Neuron (in vitro differentiated cells): ENCODE measurements around the gene KRTAP20-3.

Experiments used
- H2AFZ ChIP-seq: one replicate; pipeline ENCODE4 v1.6.1; 2013; ENCODE audit warnings: low read depth, mild to moderate bottlenecking, inconsistent platforms, low read length, moderate library complexity
- H3K27me3 ChIP-seq: one replicate; pipeline ENCODE4 v1.6.1; 2013; ENCODE audit warnings: low read length; ENCODE audit not compliant: insufficient read depth
- H3K36me3 ChIP-seq: one replicate; pipeline ENCODE4 v1.6.1; 2013; ENCODE audit warnings: low read length; ENCODE audit not compliant: insufficient read depth
- H3K4me1 ChIP-seq: one replicate; pipeline ENCODE4 v1.6.1; 2013; ENCODE audit warnings: low read length; ENCODE audit not compliant: insufficient read depth
- H3K4me3 ChIP-seq: 2 replicates; pipeline ENCODE4 v1.5.1; 2013; ENCODE audit warnings: mild to moderate bottlenecking, low read length, moderate library complexity
- H3K9me3 ChIP-seq: one replicate; pipeline ENCODE4 v1.6.1; 2013; ENCODE audit warnings: low read length

Gene KRTAP20-3

GRCh38 chr21:30629200-30629599, 13.5 kb upstream of the KRTAP20-3 start:
- H3K36me3 ChIP-seq = no peaks in the 10 kb centered on the region
- H3K9me3 ChIP-seq = no peaks in the 10 kb centered on the region
- no peak overlapping the region for H2AFZ ChIP-seq

GRCh38 chr21:30634906-30635305, 7.8 kb upstream of the KRTAP20-3 start, which contains the start of gene KRTAP20-2:
Gene KRTAP20-2, plus strand, starts transcription at chr21:30635206. Its CDS starts 58 bp downstream, at chr21:30635264.
- Histone ChIP-seq H3K4me3 (no peak within 1 kb of the TSS), H2AFZ (no peak within 1 kb of the TSS), H3K4me1 (no peaks in the 10 kb centered on the region), H3K9me3 (no peaks in the 10 kb centered on the region), H3K36me3 (no peaks in the 10 kb centered on the region), H3K27me3 (no peaks in the 10 kb centered on the region)

More at GRCh38 chr21:30629200-30629599, 13.5 kb upstream of the KRTAP20-3 start:
- Histone ChIP-seq H3K4me1 (no peaks in the 10 kb centered on the region), H3K27me3 (no peaks in the 10 kb centered on the region), H3K4me3 (no peak overlapping the region)

DNA sequence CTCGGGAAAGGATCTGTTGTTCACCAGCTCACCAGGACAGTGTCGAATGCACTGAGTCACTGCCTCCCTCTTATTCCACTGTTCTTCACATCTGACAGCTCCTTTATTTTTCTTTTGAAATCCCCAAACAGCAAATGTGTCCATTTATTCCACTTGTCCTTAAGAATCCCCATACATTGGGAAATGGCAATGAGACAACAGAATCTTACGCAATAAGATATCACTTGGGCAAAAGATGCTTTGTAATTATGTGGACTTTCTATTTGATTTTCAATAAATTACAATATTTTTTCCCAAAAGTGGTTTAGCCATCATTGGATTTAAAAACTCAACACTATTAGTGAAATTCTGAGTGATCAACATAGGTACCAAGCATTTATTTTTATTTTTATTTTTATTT, 4.0 kb upstream of the KRTAP20-3 start:
- H3K4me3 ChIP-seq = no peak overlapping the region
- H2AFZ ChIP-seq = no peak overlapping the region
- no peaks in the 10 kb centered on the region for H3K36me3 ChIP-seq
- H3K9me3 ChIP-seq = no peaks in the 10 kb centered on the region
- H3K4me1 ChIP-seq = no peaks in the 10 kb centered on the region
- H3K27me3 ChIP-seq = no peaks in the 10 kb centered on the region

- H3K9me3 ChIP-seq = no peaks in the 10 kb centered on the region
- no peaks in the 10 kb centered on the region for H3K36me3 ChIP-seq
- H3K4me3 ChIP-seq = no peak overlapping the region
- H3K4me1 ChIP-seq = no peaks in the 10 kb centered on the region
- no peaks in the 10 kb centered on the region for H3K27me3 ChIP-seq
- H2AFZ ChIP-seq = no peak overlapping the region
These were observed 4.3 kb downstream of the KRTAP20-3 start for GRCh38 chr21:30646904-30647414.

- Histone ChIP-seq H3K4me1 (no peaks in the 10 kb centered on the region), H3K4me3 (no peak overlapping the region), H2AFZ (no peak overlapping the region), H3K9me3 (no peaks in the 10 kb centered on the region), H3K36me3 (no peaks in the 10 kb centered on the region), H3K27me3 (no peaks in the 10 kb centered on the region)
These were observed 10.2 kb downstream of the KRTAP20-3 start for GRCh38 chr21:30652891-30653290.

DNA sequence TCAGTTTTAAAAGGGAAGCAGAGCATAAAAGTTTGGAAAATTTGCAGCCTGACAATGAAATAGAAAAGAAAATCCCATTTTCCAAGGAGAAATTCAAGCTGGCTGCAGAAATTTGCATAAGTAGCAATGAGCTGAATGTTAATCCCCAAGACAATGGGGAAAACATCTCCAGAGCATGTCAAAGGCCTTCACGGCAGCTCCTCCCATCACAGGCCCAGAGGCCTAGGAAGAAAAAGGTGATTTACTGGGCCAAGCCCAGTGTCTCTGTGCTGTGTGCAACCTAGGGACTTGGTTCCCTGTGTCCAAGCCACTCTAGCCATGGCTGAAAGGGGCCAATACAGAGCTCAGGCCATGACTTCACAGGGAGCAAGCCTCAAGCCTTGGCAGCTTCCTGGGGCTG, 26.1 kb downstream of the KRTAP20-3 start:
- Histone ChIP-seq H3K9me3 (no peaks in the 10 kb centered on the region), H3K4me1 (no peaks in the 10 kb centered on the region), H3K4me3 (no peak overlapping the region), H3K36me3 (no peaks in the 10 kb centered on the region), H3K27me3 (no peaks in the 10 kb centered on the region), H2AFZ (no peak overlapping the region)

DNA sequence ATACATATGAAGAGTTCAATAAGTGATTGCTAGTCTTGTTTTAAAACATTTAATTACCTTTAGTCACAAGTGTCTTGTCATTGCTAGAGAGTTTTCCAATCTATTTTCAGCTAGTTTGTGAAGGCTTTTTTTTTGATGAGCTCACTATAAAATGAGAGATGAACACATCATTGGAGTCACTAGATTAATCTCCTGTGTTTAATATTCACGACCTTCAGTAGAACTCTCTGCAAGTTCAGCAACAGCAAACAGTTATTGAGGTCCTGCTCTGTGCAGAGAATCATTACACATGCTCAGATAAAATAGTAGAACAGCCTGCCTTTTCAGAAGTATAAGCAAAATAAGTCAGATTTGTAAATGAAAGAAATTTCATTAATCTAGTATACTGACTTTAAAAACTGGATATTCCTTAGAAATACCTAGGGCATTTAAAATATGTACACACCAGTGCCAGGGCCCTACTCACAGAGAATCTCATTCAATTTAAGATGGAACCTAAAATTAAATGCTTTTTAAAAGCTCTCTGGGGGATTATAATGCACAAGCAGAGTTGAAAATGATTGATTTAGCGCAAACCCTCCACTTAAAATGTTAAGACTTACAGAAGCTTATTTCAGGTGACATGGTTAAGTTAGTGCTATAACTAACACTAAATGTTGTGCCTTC, 30.5 kb downstream of the KRTAP20-3 start:
- H2AFZ ChIP-seq = no peak overlapping the region
- H3K27me3 ChIP-seq = no peaks in the 10 kb centered on the region
- H3K4me3 ChIP-seq = no peak overlapping the region
- H3K9me3 ChIP-seq = no peaks in the 10 kb centered on the region
- H3K36me3 ChIP-seq = no peaks in the 10 kb centered on the region
- no peaks in the 10 kb centered on the region for H3K4me1 ChIP-seq

DNA sequence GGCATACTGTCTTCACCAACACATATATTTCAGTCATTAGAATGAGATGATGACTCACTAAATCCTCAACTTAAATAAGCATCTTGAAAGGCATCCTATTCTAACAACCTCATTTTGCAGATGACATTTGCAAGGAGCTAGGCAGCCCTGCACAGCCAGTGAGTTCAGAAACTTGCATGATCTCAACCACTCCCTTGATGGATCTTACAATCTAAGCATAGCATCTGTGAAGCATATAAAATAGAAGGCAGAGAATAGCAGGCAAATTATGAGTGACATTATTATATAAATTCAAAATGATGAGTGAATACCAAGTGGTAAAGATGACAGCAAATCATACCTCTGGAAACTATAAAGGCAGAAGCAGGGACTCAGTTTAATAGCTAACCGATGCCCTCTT, 31.6 kb downstream of the KRTAP20-3 start:
- no peaks in the 10 kb centered on the region for H3K9me3 ChIP-seq
- no peak overlapping the region for H2AFZ ChIP-seq
- H3K4me3 ChIP-seq = no peak overlapping the region
- no peaks in the 10 kb centered on the region for H3K36me3 ChIP-seq
- no peaks in the 10 kb centered on the region for H3K27me3 ChIP-seq
- no peaks in the 10 kb centered on the region for H3K4me1 ChIP-seq

- Histone ChIP-seq H3K4me3 (no peak overlapping the region), H3K9me3 (no peaks in the 10 kb centered on the region), H3K4me1 (no peaks in the 10 kb centered on the region), H2AFZ (no peak overlapping the region), H3K27me3 (no peaks in the 10 kb centered on the region), H3K36me3 (no peaks in the 10 kb centered on the region)
These were observed 34.1 kb downstream of the KRTAP20-3 start for GRCh38 chr21:30676737-30677136.

DNA sequence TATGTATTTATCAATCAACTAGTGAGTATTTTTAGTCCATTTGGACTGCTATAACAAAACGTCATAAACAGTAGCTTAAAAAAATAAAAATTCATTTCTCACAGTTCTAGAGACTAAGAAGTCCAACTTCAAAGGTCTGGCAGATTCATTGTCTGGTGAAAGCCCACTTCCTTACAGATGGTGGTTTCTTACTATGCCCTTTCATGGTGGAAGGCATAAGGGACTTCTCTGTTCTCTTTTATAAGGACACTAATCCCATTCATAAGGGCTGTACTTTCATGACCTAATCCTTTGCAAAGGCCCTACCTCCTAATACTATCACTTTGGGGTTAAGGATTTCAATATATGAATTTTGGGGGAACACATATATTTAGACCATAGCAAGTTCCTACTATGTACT, 37.9 kb downstream of the KRTAP20-3 start:
- Histone ChIP-seq H2AFZ (no peak overlapping the region), H3K9me3 (no peaks in the 10 kb centered on the region), H3K27me3 (no peaks in the 10 kb centered on the region), H3K4me1 (no peaks in the 10 kb centered on the region), H3K4me3 (no peak overlapping the region), H3K36me3 (no peaks in the 10 kb centered on the region)

GRCh38 chr21:30684506-30684905, 41.8 kb downstream of the KRTAP20-3 start:
- Histone ChIP-seq H3K27me3 (no peaks in the 10 kb centered on the region), H2AFZ (no peak overlapping the region), H3K36me3 (no peaks in the 10 kb centered on the region), H3K4me3 (no peak overlapping the region), H3K9me3 (no peaks in the 10 kb centered on the region), H3K4me1 (no peaks in the 10 kb centered on the region)

- H3K9me3 ChIP-seq = no peaks in the 10 kb centered on the region
- H3K36me3 ChIP-seq = no peaks in the 10 kb centered on the region
- H3K4me3 ChIP-seq = no peak overlapping the region
- no peaks in the 10 kb centered on the region for H3K27me3 ChIP-seq
- no peaks in the 10 kb centered on the region for H3K4me1 ChIP-seq
- no peak overlapping the region for H2AFZ ChIP-seq
These were observed 47.2 kb downstream of the KRTAP20-3 start for GRCh38 chr21:30689822-30690221.
